ENCODE data around the gene DES. TPM values are rescaled to one million over a fixed set of nuclear protein-coding genes. Genes with fewer than 3 reads are reported as not detected.
"Not testable (repeated sequence)": the region's sequence is repeated elsewhere in the genome, so short reads cannot be mapped to it uniquely, and the experiment has no call there.

The DES gene
- total RNA-seq, 1 donor from 2014 or later: not detected

DNA sequence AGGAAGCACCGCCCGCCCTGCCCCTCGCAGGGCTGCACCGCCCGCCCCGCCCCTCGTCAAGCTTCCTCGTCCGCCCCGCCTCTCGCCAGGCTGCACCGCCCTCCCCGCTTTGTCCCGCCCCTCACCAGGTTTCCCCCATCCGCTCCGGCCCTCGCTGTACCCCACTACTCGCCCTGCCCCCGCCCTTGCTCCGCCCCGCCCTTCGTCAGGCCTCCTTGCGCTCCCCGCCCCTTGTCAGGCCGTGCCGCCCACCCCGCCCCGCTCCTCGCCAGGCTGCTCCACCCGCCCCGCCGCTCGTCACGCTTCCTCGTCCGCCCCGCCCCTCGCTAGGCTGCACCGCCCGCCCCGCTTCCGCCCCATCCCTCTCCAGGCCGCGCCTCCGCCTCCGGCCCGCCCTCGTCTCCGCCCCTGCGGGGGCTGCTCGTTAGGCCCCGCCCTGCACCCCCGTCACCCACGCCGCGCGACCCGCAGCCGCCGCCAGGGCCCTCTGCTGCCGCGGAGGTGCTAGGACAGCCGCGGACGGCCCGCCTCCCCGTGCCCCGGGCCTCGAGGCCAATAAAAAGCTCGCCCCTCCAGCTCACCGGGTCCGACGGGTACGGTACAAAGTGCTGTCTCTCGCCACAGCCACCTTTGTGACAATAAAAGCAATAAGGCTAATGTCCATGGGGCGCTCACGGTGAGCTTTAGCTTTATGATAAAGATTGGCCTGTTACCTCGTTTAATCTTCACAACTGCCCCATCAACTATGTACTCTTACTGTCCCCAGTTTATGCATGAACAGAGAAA lies 29.9 kb upstream of the DES start:
- Mint-ChIP-seq H3K36me3 (ENCODE audit: low read depth) (peaks cover 35% of the 10 kb centered on the region), H3K27me3 (peaks cover 9% of the 10 kb centered on the region), H3K4me3 (peak overlapping the region; percentile 75), H3K27ac (peak overlapping the region; percentile 84), H3K9me3 (peaks cover 5% of the 10 kb centered on the region), H3K4me1 (peaks cover 12% of the 10 kb centered on the region)
- intact Hi-C loops (cut with micrococcal nuclease): loop anchor here (1.0 to 10.0 kb wide), 12 partner anchors 109 to 1172 kb away; partner anchors contain the start of genes ARPC2, BCS1L, CHPF and CTDSP1
- DNase-seq: peak; percentile 99

DNA sequence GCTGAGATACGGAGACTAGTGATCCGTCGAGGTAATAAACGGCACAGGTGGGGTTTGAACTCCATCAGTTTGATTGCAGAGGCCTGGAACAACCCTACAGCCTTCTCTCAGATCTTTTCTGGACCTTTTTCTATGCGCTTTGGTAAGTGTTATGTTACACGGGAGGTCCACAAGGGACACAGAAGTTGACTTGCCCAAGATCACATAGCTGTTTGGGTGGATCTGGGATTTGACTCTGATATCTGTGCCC lies 29.3 kb upstream of the DES start:
- Mint-ChIP-seq H3K27me3 (peaks cover 12% of the 10 kb centered on the region), H3K4me1 (peaks cover 12% of the 10 kb centered on the region), H3K36me3 (ENCODE audit: low read depth) (peaks cover 30% of the 10 kb centered on the region), H3K27ac (peak overlapping the region; percentile 69), H3K9me3 (peaks cover 5% of the 10 kb centered on the region), H3K4me3 (peak overlapping the region; percentile 75)
- DNase-seq: no peak
- intact Hi-C loops (cut with micrococcal nuclease): loop anchor here (1.0 to 10.0 kb wide), 13 partner anchors 14 to 1172 kb away; partner anchors contain the start of genes ARPC2, BCS1L, CHPF and CTDSP1

DNA sequence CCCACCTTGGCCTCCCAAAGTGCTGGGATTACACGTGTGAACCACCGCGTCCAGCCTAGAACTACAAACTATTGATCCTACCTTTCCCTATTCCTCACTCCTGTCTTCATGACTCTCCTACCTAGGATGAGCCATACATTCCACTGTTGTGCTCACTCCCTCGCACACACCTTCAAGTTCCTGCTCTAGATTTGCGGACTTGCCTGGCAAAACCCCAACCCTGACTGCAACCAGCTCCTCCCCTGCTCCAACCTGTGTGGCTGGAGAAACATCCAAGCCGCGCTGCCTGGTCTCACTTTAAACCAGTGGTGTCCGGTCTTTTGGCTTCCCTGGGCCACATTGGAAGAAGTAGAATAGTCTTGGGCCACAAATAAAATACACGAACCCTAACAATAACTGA lies 25.4 kb upstream of the DES start:
- H3K9me3 Mint-ChIP-seq: peaks cover 5% of the 10 kb centered on the region

DNA sequence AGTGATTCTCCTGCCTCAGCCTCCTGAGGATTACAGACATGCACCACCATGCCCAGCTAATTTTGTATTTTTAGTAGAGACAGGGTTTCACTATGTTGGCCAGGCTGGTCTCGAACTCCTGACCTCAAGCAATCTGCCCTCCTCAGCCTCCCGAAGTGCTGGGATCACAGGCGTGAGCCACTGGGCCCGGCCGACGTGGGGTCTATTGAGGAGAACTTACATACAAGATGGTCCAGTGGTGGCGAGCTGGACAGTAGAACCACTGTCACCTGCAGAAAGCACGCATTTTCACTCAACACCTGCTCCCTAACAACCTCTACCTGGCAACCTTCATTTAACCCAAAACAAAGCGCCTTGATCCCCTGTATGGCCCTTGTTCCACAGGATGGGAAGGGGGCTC lies 23.1 kb upstream of the DES start:
- H3K4me3 Mint-ChIP-seq; DNase-seq; H3K9me3 Mint-ChIP-seq; H3K4me1 Mint-ChIP-seq; intact Hi-C loops (cut with micrococcal nuclease); H3K36me3 Mint-ChIP-seq (ENCODE audit: low read depth); H3K27ac Mint-ChIP-seq: not testable (repeated sequence)
- H3K27me3 Mint-ChIP-seq: peaks cover 13% of the 10 kb centered on the region

More for the DNA sequence above, 25.4 kb upstream of the DES start:
- no peak for DNase-seq
- Mint-ChIP-seq H3K27me3 (peaks cover 13% of the 10 kb centered on the region), H3K4me3 (no peak overlapping the region), H3K4me1 (peaks cover 8% of the 10 kb centered on the region), H3K27ac (no peak overlapping the region), H3K36me3 (ENCODE audit: low read depth) (no peaks in the 10 kb centered on the region)
- intact Hi-C loops (cut with micrococcal nuclease): no loop called here

DNA sequence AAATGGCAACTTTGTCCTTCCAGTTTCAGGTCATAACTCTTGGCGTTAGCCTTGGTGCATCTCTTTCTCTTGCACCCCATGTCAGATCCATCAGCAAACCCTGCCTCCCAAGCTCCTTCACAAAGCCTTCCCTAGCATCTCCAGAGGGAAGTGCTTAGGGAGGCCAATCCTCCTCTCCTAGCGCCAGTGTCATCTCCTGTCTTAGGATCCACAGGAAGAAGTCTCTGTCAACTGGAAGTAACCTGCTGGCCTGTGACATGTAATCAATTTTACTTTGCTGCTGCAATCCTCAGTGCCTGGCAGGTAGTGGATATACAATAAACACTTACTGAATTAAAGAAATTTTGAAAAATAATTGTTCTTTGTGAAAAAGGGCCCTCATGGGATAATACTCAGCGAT lies 22.6 kb upstream of the DES start:
- peaks cover 3% of the 10 kb centered on the region for H3K4me1 Mint-ChIP-seq
- no peak for DNase-seq
- no peak overlapping the region for H3K27ac Mint-ChIP-seq
- no peaks in the 10 kb centered on the region for H3K36me3 Mint-ChIP-seq (ENCODE audit: low read depth)
- H3K4me3 Mint-ChIP-seq: no peak overlapping the region
- intact Hi-C loops (cut with micrococcal nuclease): no loop called here
- peaks cover 14% of the 10 kb centered on the region for H3K27me3 Mint-ChIP-seq
- peaks cover 5% of the 10 kb centered on the region for H3K9me3 Mint-ChIP-seq

DNA sequence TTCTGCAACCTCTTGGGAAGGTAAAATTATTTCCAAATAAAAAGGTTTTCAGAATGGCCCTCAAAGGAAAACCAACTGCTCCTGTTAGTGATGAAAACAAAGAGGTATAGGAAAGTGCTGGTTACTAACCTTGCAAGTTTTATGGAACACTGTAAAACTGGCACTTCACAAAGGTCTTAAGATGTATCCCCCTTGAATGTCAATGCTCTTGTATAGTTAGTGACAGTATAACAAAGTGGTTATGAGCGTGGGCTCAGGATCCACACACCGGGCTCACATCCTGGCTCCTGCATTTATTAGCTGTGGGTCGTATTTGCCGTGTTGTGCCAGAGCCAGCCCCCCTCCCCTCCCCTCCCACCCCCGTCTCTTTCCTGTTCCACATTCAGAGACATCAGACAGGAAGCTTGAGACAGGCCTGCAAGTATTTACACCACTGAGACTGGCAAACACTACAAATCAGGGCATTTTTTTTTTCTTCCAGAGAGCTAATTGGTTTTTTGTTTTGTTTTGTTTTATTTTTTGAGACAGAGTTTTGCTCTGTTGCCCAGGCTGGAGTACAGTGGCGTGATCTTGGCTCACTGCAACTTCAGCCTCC lies 21.2 kb upstream of the DES start:
- no peaks in the 10 kb centered on the region for H3K9me3 Mint-ChIP-seq
- DNase-seq: no peak
- peaks cover 3% of the 10 kb centered on the region for H3K4me1 Mint-ChIP-seq
- H3K27me3 Mint-ChIP-seq: peaks cover 10% of the 10 kb centered on the region
- H3K4me3 Mint-ChIP-seq: no peak overlapping the region
- no peak overlapping the region for H3K27ac Mint-ChIP-seq
- H3K36me3 Mint-ChIP-seq (ENCODE audit: low read depth): no peaks in the 10 kb centered on the region
- intact Hi-C loops (cut with micrococcal nuclease): no loop called here

DNA sequence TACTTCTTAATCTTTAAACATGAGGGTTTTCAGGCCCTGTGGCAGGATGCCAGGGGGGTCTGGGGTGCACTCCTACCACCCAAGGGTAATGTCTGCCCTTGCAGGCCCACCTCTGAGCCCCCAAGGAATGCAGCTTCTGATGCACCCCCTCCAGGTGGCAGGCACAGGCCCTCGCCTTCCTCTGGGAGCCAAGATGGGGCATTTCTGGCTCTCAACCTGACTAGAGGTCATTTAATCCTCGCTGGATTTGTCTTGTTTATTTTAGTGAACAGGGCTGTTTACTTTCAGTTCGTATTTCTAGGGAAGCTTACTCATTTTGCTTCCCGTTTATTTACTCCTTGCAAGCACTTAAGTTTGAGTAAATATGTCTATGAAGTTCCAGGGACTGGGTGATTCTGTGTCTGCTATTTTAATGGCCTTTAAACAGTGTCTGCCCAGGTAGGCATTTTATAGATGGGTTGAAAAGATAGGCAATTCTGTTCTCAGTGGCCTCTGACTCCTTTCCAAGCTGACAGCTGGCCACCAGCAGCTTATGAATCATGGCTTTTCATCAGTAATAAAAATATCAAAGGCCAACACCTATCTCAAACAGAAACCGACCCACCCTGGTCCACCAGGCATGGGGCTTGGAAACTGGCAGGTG lies 19.3 kb upstream of the DES start:
- Mint-ChIP-seq H3K4me1 (peaks cover 3% of the 10 kb centered on the region), H3K9me3 (no peaks in the 10 kb centered on the region), H3K4me3 (no peak overlapping the region), H3K27me3 (peaks cover 9% of the 10 kb centered on the region), H3K36me3 (ENCODE audit: low read depth) (no peaks in the 10 kb centered on the region), H3K27ac (no peak overlapping the region)
- intact Hi-C loops (cut with micrococcal nuclease): no loop called here
- DNase-seq: no peak

DNA sequence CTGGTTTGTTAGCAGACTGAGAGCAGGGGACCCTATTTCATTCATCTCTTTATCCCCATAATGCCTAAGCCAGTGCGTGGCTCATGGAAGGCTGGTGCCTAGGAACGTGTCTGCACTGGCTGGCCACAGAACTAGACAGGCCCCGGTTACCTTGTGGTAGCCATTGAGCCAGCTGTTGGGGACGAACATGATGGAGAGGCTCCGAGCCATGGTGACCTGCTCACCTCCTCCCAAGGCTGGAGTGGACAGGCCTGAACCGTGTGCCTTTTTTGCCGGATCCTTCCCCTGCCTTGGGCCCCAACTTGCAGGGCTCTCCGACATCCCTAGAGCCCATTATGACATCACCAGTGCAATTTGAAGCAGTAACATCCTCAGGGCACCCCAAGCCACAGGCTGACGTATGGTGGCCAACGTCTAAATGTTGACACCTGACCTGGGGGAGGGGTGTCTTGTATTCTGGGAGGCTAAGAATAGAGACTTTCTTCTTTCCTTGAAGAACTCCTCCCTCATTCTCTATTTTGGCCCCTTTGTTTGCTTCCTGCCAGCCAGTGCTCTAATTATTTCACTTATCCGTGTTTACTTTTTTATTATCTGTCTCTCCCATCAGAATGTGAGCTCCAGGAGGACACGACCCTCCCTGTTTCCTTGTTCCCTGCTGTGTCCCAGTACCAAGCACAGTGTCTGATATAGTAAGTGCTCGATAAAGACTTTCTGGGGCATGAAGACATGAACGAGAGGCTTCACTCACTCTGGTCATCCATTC lies 18.3 kb upstream of the DES start:
- no peak overlapping the region for H3K4me3 Mint-ChIP-seq
- H3K27ac Mint-ChIP-seq: no peak overlapping the region
- H3K9me3 Mint-ChIP-seq: no peaks in the 10 kb centered on the region
- no peaks in the 10 kb centered on the region for H3K36me3 Mint-ChIP-seq (ENCODE audit: low read depth)
- H3K4me1 Mint-ChIP-seq: peaks cover 3% of the 10 kb centered on the region
- intact Hi-C loops (cut with micrococcal nuclease): loop anchor here (5.0 kb wide), 1 partner anchor 77 kb away; no protein-coding TSS in a partner anchor
- H3K27me3 Mint-ChIP-seq: peaks cover 9% of the 10 kb centered on the region
- DNase-seq: no peak

DNA sequence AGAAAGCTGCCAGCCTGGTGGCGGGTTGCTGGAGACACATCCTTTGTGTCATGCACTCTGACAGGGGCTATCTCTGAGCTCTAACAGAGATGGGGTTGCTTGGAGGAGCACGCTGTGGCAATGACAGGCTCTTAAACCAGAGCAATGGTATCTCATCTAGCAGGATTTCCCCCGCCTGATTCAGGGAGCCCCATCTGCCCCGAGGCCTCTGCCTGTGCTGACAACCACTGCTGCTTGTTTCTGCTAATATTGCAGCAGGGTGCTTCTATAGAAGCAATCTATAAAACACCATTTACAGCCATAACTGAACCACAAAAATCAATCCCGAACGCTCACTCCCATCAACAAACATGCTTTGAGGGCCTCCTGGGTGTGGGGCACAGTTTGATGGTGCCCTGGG lies 17.6 kb upstream of the DES start:
- Mint-ChIP-seq H3K27me3 (peaks cover 9% of the 10 kb centered on the region), H3K4me3 (no peak overlapping the region), H3K36me3 (ENCODE audit: low read depth) (no peaks in the 10 kb centered on the region), H3K4me1 (peaks cover 3% of the 10 kb centered on the region), H3K9me3 (no peaks in the 10 kb centered on the region), H3K27ac (no peak overlapping the region)
- intact Hi-C loops (cut with micrococcal nuclease): loop anchor here (5.0 kb wide), 1 partner anchor 77 kb away; no protein-coding TSS in a partner anchor
- DNase-seq: no peak

DNA sequence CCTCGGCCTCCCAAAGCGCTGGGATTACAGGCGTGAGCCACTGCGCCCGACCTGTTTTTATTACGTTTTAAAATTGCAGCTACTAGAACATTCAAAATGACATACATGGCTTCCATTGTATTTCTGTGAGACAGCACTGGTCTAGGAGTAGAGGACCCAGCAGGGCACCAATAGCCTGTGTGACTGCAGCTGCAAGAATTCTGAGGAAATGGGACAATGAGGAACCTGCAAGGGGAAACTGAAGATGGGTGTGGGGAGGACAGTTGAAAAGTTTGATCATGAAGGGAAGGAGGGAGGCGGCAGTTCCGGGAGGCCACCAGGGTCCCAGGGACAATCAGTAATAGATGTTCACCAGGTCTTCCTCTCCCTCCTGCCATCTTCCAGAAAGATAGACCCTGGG lies 16.6 kb upstream of the DES start:
- no peaks in the 10 kb centered on the region for H3K36me3 Mint-ChIP-seq (ENCODE audit: low read depth)
- intact Hi-C loops (cut with micrococcal nuclease): loop anchor here (5.0 kb wide), 1 partner anchor 76 kb away; no protein-coding TSS in a partner anchor
- H3K27me3 Mint-ChIP-seq: peaks cover 9% of the 10 kb centered on the region
- no peak for DNase-seq
- no peak overlapping the region for H3K27ac Mint-ChIP-seq
- H3K9me3 Mint-ChIP-seq: no peaks in the 10 kb centered on the region
- H3K4me1 Mint-ChIP-seq: peaks cover 3% of the 10 kb centered on the region
- no peak overlapping the region for H3K4me3 Mint-ChIP-seq

DNA sequence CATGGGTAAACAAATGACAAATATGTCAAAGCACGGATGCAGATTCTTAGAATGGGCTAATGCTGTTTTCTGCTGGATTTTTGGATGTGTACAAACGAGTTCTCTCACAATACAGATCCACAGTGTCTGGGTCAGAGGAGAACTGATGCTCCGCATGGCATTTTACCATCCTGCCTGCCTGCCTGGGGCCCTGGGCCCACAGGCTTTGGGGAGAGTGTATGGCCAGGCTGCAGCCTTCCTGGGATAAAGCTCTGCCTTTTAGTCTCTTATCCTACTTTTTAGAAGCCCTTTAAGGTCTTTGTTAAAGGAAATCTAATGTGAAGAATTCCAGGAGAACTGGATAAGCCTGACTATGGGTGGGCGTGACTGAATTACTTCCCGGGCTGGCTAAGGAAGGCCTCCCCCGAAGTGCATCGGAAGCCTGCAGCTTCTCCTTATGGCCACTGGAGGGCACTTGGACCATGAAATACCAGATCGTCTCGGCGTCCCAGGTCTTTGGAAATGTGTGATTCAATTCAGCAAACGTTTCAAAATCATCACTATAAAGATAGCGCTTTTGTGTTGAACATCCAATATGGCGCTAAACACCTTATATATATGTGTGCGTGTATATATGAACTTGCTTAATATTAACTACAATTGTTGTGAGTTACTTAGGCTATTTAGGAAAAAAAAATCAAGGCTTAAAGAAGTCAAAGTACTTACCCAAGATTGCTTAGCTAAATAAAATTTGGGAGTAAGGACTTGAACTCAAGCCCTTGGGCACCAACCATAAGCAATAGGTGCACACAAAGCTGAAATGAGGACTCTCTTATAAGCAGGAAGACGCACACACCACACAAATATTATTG lies 15.3 kb upstream of the DES start:
- intact Hi-C loops (cut with micrococcal nuclease): loop anchor here (1.0 to 5.0 kb wide), 4 partner anchors 14 to 127 kb away; partner anchors contain the start of gene SPEG
- Mint-ChIP-seq H3K27ac (no peak overlapping the region), H3K4me1 (no peaks in the 10 kb centered on the region), H3K27me3 (peaks cover 9% of the 10 kb centered on the region), H3K4me3 (no peak overlapping the region), H3K36me3 (ENCODE audit: low read depth) (no peaks in the 10 kb centered on the region), H3K9me3 (no peaks in the 10 kb centered on the region)
- peak; percentile 86 for DNase-seq

DNA sequence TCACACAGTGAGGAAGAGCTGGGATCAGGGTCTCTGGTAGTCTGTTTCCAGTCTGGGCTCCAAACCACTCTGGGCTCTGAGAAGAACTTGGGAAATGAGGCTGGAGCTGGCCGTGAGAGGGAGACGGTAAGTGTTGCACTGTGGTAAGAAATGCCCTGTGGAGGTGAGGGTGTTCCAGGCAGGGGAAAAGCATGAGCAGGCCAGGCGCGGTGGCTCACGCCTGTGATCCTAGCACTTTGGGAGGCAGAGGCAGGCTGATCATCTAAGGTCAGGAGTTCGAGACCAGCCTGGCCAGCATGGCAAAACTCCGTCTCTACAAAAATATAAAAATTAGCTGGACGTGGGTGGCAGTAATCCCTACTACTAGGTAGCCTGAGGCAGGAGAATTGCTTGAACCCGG lies 14.3 kb upstream of the DES start:
- Mint-ChIP-seq H3K4me3 (no peak overlapping the region), H3K36me3 (ENCODE audit: low read depth) (no peaks in the 10 kb centered on the region), H3K27ac (no peak overlapping the region), H3K9me3 (no peaks in the 10 kb centered on the region), H3K4me1 (no peaks in the 10 kb centered on the region), H3K27me3 (peaks cover 11% of the 10 kb centered on the region)
- DNase-seq: no peak
- intact Hi-C loops (cut with micrococcal nuclease): loop anchor here (1.0 to 5.0 kb wide), 4 partner anchors 15 to 126 kb away; partner anchors contain the start of gene SPEG
